ENCODE results near the gene GALR1.
"Not testable (repeated sequence)": the region's sequence is repeated elsewhere in the genome, so short reads cannot be mapped to it uniquely, and the experiment has no call there.

The GALR1 gene

GRCh38 chr18:77249569-77250500 is at the start of gene GALR1:
Gene GALR1, plus strand, starts transcription at chr18:77249848. Its CDS starts 701 bp downstream, at chr18:77250549.
- DNase-seq = no peak

- no peak for DNase-seq
Observed at GRCh38 chr18:77201506-77201905, 48.1 kb upstream of the GALR1 start.

- DNase-seq = no peak
Observed at GRCh38 chr18:77202329-77202728, 47.3 kb upstream of the GALR1 start.

GRCh38 chr18:77203071-77203470 is 46.6 kb upstream of the GALR1 start:
- DNase-seq = no peak

- no peak for DNase-seq
Observed at GRCh38 chr18:77203851-77204250, 45.8 kb upstream of the GALR1 start.

- DNase-seq = no peak
Observed at GRCh38 chr18:77205769-77206168, 43.9 kb upstream of the GALR1 start.

GRCh38 chr18:77206676-77207374 is 42.8 kb upstream of the GALR1 start:
- DNase-seq = no peak

- DNase-seq = no peak
Observed at GRCh38 chr18:77207540-77207939, 42.1 kb upstream of the GALR1 start.

- no peak for DNase-seq
Observed at GRCh38 chr18:77208964-77209363, 40.7 kb upstream of the GALR1 start.

- no peak for DNase-seq
Observed at GRCh38 chr18:77209587-77209986, 40.1 kb upstream of the GALR1 start.

- no peak for DNase-seq
Observed at GRCh38 chr18:77210249-77210648, 39.4 kb upstream of the GALR1 start.

GRCh38 chr18:77218642-77219041 is 31.0 kb upstream of the GALR1 start:
- no peak for DNase-seq

GRCh38 chr18:77220726-77221125 is 28.9 kb upstream of the GALR1 start:
- no peak for DNase-seq

- no peak for DNase-seq
Observed at GRCh38 chr18:77222464-77222863, 27.2 kb upstream of the GALR1 start.

- DNase-seq = no peak
Observed at GRCh38 chr18:77223221-77223639, 26.4 kb upstream of the GALR1 start.

GRCh38 chr18:77223653-77224052 is 26.0 kb upstream of the GALR1 start:
- DNase-seq = no peak

- no peak for DNase-seq
Observed at GRCh38 chr18:77230645-77231044, 19.0 kb upstream of the GALR1 start.

- no peak for DNase-seq
Observed at GRCh38 chr18:77234504-77235365, 14.9 kb upstream of the GALR1 start.

- not testable (repeated sequence) for DNase-seq
Observed at GRCh38 chr18:77239285-77239684, 10.4 kb upstream of the GALR1 start.

GRCh38 chr18:77248873-77249568 is 627 bp upstream of the GALR1 start:
- DNase-seq = no peak

GRCh38 chr18:77250501-77250925 is 865 bp downstream of the GALR1 start:
- DNase-seq = no peak

Measured in NCI-H2029 treated with DMSO at 0.1 percent for 48 hours (cell line).